HG03457 (cell line): Measurements from ENCODE around the gene GART.
"Not testable (repeated sequence)": the region's sequence is repeated elsewhere in the genome, so short reads cannot be mapped to it uniquely, and the experiment has no call there.

Experiments used
- ATAC-seq: cut with Tn5 transposase; IDR thresholded peaks from one replicate; pipeline ENCODE4 v1.9.1; 2021; ENCODE audit warnings: moderate number of reproducible peaks; ENCODE audit not compliant: unreplicated experiment

The GART gene

DNA sequence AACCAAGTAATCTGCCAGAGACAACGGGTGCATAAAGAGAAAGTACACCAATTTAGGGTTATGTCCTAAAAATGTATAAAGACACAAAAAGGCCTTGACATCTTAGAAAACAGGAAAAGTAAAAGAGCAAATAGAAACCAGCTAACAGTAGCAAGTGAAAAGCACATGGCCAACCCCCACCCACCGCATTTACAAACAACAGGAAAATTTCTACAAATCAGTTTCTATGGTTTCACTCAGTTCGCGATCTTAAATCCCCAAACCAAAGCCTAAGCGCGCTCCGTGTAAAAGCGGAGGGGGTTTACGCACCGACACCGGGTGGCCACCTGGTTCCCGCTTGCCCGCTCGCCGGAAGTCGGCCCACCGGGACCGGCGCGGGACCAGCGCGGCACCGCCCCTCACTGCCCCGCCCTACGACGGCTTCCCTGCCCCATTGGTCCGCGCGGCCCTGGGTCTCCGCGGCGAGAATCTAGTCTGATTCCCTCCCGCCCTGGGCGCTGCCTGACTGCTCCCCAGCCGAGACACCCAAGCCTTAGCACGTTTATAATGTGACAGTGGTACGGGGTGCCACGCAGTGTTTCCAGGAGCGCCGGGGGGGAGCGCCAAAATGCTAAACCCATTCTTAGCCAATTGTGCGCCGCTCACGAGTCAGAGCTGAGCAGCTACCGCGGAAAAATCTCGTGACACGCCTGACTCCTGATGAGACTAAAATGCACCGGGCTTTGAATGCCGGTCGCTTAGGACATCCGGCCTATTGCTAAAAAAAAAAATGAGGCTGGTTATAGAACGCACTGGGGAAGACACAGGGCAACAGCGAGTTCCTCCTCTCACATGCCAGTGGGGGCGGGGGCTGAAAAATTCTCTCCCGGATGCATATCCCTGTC lies at the start of gene GART:
Gene GART (minus strand): TSS at position 362 of the 884 bp plus-strand sequence. CDS start 2,802 bp downstream, outside the sequence.
- ATAC-seq, result peak; percentile 32

DNA sequence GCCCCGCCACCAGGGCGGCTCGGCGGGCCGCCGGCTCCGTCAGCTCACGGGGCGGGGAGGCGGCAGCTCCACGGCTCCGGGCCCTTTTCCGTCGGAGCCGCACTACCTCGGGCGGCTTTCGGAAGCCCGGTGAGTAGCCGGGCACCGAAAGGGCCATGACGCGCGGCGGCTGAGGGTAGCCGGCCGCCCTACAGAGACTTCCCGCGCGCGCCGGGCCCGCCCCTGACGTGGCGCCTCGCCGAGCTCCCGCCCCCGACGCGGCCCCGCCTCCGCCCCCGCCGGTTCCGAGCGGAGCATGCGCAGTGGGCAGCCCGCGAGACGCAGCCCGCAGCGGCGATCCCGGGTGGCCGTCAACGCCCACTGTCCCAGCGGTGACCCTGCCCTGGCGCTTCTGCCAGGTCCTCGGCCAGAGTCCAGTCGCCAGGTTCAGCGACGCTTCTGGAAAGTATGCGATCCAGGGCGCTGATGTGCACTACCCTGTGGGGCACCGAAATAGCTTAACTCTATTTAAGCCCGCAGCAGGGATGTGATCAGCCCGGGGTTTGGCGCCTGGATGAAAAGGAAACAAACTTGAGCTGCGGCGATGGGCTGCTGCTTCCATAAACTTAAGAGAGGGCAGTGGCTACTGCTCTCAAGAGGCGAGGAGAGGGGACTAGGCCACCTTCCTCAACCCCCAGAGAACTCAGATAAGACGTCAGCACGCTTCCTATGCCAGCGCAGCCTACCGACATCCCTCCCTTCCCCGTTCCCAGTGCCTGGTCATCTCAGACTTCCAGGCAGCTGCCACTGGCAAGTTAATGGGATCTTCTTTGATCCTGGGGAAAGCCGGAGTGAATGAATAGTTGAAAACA lies 46.8 kb upstream of the GART start, which contains the start of gene DONSON:
Gene DONSON (minus strand): TSS at position 200 of the 851 bp plus-strand sequence. CDS start 43 bp downstream, at position 157.
- ATAC-seq, result peak; percentile 89

DNA sequence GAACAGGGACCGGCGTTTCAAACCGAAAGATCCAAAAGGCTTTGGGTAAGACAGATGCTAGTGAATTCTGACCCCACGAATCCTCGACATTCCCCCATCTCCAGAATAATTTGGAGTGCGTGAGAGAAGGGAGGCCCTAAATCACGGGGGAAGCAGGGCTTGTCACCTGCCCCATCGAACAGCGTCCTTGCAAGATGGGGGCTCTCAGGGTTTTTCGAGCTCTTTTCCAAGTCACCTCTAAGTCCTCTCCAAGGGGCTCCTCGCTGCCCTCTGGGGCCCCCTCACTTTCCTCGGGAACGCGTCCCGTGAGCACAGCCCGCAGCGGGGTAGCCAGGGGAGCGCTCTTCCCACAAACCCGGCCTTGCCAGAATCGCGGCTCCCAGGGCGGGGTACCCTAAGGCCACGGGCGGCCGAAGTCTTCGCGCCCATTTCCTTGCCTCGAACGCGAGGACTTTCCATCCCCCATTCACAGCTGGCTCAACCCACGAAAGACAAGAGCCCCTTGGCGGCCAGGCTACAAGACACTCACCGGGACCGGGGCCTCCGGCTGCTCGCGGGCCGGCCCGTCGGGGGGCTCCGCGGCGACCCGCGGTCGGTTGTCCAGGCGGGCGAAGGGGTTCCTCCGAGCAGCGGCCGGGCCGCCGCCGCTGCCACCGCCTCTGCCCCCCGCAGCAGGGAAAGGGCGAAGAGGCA lies 46.0 kb upstream of the GART start:
- no peak for ATAC-seq

DNA sequence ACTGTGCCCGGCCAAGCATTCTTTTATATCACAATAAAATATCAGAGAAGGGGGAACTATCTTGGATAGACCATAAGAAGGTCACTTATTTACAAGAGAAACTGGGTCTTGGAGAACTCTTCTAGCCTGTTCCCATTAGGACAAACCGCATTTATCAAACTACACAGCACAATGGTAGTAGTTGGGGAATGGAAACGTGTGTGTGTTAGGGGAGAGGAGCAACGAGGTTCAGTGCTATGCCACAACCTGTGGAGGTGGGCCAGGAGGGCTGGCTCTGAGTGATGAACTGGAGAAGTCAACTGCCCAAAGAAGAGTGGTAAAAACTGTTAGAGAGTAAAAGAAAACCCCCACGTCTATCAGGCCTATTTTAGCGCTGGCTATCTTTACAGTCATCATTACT lies 45.0 kb upstream of the GART start:
- no peak for ATAC-seq

DNA sequence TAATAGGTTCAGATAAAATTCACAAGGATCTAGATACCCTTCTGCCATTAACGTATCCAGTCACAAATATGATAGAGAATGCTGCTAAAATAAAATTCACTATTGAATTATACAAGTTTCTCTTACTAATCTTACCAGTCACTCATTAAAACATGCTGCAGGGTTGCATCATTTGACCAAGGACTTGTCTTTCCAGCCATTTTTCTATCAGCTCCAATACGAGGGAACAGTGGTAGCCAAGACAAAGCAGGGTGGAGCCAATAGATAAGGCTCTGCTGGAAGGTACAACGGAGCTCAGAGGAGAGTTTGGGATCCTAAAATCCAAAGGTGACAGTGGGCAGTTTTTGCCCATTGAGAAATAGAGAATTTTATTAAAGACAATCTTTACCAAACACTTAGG lies 42.5 kb upstream of the GART start:
- ATAC-seq, result no peak

DNA sequence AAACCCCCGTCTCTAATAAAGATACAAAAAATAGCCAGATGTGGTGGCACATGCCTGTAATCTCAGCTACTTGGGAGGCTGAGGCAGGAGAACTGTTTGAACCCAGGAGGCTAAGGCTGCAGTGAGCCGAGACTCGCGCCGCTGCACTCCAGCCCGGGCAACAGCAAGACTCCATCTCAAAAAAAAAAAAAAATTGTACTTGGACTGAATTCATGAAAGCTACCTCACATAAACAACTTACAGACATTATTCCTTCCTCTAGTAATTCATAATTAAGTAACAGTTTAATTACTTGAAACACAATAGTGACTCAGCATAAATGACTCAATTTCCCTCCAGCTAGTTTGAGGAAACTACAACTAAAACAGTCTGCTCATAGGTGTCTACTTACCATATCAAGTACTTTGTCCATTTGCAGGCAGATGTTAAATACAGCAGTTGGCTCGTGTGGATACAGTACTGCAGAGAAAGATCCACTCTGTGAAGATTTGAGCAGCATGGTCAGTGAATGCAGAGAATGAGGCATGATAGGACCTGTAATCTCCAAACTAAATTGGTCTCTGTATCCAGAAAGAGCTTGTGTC lies 37.1 kb upstream of the GART start:
- no peak for ATAC-seq

DNA sequence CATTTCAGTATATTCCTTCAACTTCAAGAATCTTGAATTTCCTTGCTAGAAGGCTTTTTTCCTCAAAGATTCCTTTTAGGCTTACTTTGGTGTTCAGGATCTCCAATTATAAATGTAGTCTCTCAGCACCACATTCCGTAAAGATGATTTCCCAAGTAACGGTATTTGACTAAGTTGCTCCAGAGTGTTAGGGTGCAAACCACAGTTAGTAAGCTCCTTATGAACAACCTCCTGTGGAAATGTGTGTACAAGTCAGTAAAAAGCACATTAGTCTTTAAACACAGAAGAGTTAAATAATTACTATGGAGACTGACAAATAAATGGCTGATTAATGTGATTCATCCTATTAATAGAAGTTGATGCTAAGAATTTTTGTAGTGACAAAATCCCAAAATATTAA lies 36.3 kb upstream of the GART start:
- no peak for ATAC-seq

DNA sequence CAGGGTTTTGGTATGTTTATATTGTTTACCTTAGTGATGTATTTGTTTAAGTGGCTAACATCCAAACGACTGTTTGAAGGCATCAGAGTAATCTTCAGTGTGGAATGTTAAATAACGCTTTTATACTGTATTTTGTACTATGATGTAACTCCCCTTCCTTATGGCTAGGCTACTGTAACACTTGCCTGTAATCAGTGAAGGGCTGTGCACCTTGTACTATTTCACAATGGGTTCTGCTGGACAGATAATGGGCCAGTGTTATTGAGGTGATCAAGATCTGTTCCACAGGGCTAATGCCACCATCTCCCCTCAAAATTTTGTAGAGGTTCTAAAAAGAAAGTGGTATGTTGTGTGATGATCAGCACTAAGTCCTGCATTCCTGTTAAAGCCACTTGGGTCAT lies 34.8 kb upstream of the GART start:
- ATAC-seq, result not testable (repeated sequence)

DNA sequence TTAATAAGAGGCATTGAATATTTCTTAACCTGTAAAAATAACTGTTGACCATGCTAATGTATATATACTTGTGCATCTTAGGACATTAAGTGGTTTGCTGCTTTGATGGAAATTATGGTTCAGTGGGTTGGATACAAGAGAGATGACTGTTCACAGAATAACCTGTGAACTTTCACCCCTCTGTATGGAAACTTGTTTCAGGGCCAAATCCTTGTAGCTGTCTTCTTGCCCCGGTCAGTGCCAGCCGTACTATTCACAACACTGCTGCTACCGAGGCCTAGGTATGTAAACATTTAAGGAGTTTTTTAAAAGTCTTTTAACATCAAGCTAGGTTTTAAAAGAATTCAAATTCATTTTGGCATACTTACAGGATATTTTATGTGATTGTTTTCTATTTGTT lies 30.4 kb upstream of the GART start:
- no peak for ATAC-seq

DNA sequence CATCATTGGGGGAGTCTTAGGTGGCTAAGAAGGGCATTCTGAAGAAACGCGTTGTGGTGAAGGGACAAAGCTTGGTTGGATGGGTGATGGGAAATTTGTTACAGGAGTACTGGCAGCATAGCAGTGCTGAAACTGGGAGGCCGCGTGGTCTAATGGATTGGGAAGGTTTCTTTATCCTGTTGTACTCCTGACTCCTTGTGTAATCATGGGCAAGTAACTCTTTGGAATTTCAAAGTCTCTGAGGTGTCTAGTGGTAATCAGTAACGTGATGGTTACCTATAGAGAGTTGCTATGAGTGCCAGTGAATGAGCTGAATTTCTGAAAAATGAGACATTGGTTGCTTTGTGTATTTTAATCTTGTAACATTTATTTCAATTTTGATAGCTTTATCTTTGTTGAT lies 28.1 kb upstream of the GART start:
- ATAC-seq, result no peak

DNA sequence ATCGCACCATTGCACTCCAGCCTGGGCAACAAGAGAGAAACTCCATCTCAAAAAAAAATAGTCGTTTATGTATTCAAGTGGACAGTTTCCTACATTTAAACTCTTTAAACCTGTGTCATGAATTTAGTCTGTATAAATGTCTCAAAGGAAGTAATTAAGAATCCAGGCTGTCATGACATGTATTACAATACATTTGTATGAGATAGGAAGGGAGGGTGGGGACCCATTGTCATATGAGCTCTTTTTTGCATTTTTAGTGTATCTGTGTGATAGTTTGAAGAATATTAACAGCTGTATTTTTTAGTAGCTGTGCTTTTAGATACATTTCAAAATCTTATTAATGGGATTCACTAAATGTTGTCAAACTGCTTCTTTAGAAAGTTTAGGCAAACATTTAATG lies 26.5 kb upstream of the GART start:
- ATAC-seq, result no peak

DNA sequence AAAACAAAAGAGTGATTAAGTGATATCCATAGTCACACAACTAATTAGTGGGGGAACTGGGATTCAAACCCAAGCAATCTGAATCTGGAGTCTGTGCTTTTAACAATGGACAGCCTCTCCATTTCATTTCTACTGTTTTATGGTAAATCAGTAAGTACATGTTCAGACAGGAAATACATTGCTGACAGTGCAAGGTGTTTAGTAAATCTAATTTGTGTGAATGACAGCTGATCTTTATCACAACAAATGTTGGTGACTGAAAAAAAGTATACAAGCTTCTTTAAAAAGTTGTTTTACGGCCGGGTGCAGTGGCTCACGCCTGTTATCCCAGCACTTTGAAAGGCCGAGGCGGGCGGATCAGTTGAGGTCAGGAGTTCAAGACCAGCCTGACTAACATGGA lies 26.0 kb upstream of the GART start:
- ATAC-seq, result no peak

DNA sequence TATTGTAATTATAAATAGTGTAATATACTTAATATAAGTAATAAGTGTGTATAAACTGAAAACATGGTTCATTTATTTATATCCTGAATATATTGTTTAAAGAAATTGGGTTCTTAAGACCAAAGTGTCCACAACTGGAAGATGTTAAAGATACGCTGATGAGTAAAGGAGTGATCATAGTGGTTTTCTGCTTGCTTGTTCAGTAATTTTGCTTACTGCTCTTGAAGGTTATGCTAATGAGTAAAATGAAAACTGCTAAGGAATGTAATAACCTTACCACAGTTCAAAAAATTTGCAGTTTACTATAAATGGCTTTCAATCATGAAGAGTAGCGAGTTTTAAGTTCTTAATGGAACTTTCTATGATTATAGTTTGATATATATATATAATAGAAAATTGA lies 24.6 kb upstream of the GART start:
- no peak for ATAC-seq

DNA sequence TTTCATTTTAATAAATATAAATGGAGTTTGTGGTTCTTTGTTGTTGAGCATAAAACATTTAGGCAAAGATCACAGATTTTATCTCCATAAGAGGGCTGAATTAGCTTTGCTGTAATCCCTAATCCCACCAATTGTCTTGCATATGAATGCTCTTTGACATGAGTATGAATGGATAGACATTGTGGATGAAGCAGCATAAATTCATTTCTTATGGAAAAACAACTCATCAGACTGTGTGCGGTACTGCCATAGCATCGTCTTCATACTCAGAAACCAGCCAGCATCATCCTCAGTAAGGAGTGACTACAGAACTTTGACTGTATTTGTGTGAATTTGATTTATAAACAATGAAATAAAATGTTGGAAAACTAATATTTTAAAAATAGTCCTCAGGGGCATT lies 20.5 kb upstream of the GART start:
- ATAC-seq, result no peak

DNA sequence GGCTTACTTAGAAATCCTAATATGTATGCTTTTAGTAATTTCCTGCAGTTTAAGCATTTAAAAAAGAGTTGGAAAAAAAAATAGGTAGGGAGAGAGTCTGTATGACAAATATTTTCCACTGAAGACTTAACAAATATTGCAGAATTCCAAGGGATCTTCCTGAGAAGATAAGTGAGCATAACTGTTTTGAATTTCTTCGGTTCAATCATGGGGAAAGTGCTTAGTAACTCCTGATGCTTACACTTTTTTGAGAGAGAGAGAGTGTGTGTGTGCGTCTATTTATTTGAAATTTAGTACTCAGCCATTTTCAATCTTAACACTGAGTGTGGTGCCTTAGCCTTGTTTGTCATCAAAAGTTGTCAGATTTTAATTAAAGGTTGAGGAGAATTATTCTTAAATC lies 19.5 kb upstream of the GART start:
- ATAC-seq, result no peak

DNA sequence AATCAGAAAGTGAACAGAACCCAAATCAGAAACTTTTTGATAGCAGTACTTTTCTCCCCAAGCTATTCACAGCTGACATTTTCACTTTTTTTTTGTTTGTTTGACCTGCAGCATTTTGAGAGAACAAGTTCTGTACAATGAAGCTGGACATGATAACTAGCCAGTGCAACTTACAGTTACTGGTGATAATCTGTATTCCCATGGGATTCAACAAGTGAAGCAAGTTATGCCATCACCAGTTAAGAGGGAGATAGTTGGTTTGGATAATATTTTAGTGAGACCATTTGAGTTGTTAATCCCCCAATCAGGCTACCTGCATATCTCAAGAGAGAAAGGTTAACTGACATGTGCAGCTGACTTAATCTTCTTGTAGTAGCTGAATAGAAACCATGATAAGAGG lies 19.0 kb upstream of the GART start:
- ATAC-seq, result no peak

DNA sequence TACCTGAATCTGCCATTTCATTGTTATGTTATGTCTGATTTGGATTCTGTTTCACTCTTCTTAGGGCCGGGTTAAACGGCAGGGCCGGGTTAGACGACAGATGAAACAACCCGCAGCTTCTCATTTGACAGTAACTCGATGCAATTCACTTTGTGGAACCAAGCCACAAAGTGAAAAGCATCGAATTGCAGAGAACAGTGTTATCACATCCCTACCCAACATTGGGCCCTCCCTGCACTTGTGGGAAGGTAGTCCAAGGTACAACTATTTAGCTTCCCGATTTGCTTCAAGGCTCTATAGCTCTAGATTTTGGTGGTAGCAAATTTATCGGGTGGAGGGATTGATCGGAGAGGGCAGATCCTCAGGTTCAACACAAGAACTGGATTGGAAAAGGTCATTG lies 17.9 kb upstream of the GART start:
- ATAC-seq, result no peak

DNA sequence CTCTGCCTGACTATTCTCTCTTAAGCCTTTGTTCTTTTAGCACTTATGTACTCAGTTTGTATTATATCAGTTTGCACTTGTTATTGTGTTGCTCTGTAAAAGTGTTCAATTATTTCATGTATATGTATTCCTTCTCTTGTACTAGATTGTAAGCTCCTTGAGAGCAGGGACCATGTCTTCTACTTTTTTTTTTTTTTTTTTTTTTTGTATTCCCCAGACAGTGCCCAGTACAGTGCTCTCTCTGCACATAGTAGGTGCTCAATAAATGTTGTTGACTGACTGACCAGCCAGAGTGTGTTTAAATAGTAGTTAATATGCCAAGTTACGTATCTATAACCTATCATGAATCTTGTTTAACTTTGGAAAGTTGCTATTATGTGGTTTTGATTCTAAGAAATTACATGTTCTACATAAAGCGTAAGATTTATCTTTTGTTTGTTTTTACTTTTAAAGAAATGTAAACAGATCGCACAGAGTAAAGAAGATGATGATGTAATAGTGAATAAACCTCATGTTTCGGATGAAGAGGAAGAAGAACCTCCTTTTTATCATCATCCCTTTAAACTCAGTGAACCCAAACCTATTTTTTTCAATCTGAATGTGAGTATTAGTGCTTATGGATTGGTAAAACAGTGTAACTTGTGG lies 17.0 kb upstream of the GART start:
- ATAC-seq, result no peak

DNA sequence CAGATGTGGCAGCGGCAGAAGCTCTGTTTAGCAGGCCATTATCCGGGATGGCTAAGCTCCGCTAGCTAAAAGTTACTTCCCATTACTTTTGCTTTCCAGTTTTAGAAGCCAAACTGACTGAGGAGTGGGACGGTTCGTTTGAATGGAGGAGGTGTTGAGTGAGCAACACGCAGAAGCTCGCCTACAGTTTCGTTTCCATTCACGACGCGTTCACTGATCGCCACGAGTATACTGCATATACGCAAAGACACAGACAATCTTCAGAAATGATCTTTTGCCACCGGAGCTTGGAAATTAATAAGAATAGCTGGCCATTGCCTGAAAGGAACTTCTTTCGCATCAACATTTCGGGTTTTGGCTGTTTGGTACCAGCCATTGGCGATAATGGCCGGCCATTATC lies 15.5 kb upstream of the GART start:
- no peak for ATAC-seq

DNA sequence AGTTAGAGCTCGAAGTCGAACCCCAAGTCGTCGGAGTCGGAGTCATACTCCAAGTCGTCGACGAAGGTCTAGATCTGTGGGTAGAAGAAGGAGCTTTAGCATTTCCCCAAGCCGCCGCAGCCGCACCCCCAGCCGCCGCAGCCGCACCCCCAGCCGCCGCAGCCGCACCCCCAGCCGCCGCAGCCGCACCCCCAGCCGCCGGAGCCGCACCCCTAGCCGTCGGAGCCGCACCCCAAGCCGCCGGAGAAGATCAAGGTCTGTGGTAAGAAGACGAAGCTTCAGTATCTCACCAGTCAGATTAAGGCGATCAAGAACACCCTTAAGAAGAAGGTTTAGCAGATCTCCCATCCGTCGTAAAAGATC lies 13.0 kb upstream of the GART start:
- no peak for ATAC-seq
